ENCODE measurements around the gene ROCK1.

ROCK1 gene

DNA sequence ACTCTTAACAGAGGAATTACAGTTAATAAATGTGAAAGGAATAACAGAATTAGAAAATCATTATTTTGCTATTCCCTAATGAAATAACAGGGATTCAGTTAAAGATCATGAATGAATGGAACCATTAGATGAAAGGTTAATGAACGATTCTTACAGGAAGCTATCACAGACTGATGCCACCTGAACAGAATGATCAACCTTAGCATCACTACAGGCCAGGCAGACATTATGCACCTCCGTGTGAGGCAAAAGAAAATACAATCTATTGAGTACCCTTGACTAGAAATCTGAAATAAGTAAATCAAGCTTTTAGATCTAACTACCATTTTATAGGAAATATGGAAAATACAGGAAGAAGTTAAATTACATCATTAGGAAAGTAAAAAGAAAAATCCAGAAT, 10.4 kb downstream of the ROCK1 start:
- DNase-seq = no peak

DNA sequence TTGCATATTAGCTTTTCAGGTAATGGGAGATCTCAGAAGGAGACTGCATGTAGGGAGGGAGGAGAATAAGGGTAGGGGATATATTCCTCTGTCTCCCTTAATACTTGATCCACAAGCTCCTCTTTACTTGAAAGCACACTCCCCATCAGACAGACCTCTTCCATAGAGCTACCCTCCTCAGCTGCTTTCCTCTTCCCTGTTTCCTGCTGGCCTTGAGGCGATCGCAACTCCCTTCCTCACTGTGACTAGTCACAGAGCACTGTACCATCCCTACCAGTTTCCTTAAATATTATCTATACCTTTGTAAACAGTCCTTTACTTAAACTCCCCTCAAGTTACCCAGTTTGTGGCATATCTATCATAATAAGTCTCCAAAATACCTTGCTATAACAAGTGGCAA, 10.9 kb downstream of the ROCK1 start:
- no peak for DNase-seq

GRCh38 chr18:21100146-21100545, 11.5 kb downstream of the ROCK1 start:
- DNase-seq = no peak

GRCh38 chr18:21099442-21099841, 12.2 kb downstream of the ROCK1 start:
- DNase-seq = no peak

DNA sequence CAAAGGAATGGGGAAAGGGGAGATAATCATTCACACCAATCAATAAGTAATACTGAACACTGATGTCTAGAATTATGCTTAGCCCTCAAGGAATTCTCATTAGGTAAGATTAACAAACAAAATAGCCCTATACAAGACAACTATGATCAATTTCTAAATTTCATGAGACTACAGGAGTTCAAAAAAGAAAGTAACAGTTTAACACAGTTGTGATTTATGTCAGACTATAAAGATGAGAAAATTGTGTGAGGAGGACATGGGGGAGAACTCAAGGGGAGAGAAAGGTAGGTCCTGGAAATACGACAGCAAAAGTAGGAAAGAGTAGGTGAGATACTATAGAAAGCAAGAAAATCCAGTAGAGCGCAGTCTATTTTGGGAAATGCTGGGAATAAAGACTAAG, 14.9 kb downstream of the ROCK1 start:
- no peak for DNase-seq

DNA sequence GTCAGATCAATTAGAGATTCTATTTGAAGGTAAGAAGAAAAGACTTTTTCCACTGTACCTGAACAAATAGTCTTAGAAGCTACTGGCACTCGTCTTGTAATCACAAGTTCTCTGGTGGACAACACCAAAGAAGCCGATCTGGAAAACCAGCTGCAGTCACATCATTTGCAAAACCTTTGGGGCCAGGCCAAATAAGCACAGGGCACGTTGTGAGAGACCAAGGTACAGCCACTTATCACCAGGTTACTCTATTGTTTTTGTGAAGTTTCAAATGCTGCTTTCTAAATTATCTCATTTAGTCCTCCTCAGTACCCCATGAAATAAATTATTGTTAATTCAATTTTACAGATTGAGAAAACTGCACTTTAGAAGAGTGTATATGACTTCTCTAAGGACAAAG, 18.5 kb downstream of the ROCK1 start:
- DNase-seq = no peak

DNA sequence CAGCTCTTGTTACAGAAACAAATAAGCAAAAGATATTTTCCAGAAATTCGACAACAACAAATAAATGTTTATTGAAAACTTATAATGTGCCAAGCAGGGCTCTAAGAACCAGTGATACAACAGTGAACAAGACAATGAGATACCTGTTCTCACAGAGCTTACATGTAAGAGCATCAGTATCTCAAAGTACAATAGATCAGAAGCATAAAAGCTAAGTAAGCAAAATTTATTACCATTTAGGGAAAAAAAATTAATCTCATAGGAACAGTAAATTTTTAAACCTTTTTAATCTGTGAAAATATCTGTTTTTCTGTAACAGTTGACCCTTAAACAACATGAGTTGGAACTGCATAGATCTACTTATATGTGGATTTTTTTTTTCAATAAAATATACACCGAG, 20.9 kb downstream of the ROCK1 start:
- no peak for DNase-seq

DNA sequence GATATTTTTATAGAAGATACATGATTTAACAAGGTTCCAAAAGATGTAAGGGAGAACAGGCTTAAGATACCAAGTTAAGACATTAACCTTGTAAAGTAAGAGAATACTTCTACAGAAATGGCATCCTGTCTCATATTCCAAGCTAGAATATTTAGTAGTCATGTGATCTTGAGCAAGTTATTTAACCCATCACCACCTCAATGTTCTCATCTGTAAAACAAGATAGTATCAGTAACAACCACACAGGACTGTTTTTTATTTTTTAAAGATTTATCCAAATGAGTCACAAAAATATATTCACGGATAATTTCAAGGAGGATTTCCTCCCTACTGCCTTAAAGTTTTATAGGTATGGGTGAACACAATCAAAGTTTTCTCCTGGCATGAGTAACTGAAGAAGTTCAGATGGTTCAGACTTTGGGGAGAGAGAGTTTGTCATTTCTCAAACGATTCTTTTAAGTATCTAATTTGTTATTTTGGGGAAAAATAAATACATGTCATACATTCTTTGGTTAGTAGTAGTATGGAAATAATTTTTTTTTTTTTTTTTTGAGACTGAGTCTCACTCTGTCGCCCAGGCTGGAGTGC, 25.9 kb downstream of the ROCK1 start:
- DNase-seq = no peak

DNA sequence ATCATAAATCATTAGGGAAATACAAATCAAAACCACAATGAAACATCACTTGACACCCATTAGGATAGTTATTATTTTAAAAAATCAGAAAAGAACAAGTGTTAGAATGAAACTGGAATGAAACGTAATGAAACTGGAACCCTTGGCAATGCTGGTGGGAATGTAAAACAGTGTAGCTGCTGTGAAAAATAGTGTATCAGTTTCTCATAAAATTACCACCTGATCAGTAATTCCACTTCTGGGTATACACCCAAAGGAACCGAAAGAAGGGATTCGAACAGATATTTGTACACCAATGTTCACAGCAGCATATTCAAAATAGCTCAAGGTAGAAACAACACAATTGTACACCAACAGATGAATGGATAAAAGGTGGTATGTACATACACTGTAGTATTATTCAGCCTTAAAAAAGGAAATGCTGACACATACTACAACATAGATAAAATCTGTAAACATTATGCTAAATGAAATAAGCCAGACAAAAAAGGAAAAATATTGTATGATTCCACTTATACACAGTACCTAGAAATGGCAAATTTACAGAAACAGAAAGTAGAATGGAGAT, 27.0 kb downstream of the ROCK1 start:
- no peak for DNase-seq

DNA sequence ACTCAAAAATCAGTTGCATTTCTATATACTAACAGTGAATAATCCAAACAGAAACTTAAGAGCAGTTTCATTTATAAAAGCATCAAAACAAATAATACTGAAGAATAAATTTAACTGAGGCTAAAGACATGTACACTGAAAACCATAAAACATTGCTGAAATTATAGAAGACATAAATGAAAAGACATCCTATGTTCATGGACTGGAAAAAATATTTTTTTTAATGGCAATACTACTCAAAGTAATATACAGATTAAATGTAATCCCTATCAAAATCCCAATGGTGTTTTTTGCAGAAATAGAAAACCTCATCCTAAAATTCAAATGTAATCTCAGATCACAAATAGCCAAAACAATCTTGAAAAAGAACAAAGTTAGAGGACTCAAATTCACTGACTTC, 28.6 kb downstream of the ROCK1 start:
- no peak for DNase-seq

GRCh38 chr18:21081426-21081825, 30.2 kb downstream of the ROCK1 start:
- no peak for DNase-seq

- no peak for DNase-seq
Measured at GRCh38 chr18:21080576-21080975, 31.0 kb downstream of the ROCK1 start.

DNA sequence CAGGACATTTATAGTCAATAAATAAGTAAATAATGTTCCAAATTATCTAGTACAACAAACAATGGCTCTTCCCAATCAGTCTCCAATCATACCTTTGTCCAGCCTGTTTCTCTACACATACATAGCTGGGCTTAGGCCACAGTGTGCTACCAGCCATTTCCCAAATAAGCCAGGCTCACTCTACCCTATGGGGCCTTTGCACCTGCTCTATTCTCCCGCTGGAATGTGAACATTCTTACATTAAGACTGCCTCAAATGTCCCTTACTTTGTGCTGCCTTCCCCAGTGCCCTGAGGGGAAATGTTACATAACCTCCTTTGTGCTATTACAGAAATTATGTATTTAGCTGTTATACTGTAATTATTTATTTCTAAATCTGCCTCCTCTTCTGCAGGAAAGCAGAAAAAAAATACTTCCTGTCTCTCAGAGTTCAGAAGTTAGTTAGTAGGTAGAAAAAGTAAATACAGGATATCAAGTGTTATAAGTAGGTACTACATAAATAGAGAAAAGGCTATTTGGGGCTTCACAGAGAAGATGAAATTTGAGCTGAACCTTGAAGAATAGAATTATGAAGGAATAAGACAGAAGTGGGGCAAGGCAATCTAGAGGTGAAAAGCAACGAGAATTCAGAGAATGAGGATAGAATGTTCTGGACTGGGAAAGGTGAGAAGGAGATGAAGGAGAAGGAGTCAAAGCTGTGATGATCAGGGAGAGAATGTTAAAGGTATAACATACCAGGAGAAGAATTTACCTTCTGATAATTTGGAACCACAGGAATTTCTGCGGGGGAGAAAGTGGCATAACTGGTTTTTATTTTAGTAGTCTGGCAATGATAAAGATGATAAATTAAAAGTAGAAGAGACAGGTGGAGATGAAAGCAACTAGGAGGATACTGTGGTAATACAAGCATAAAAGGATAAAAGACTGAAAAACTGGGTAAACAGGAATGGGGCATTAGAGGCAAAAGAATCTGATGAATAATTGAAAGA, 37.0 kb downstream of the ROCK1 start:
- DNase-seq = no peak

DNA sequence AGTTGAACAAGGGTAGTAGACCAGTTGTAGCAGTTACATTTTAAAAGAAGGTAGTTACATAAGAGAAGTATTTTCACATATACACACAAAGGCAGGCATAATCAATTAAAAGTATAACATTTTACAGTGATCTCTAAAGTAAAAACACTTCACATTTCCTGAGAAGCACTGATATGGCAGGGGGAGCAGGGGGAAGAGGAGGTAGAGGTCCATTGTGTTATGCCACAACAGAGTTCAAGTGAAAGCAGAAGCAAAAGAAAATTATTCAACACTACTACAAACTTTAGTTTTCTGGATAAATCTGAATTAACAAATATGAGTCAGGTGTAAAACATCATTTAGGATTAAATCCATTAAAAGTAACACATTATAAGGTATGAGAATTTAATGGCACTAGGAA, 38.4 kb downstream of the ROCK1 start:
- no peak for DNase-seq

- DNase-seq = no peak
Measured at GRCh38 chr18:21071071-21071470, 40.5 kb downstream of the ROCK1 start.

DNA sequence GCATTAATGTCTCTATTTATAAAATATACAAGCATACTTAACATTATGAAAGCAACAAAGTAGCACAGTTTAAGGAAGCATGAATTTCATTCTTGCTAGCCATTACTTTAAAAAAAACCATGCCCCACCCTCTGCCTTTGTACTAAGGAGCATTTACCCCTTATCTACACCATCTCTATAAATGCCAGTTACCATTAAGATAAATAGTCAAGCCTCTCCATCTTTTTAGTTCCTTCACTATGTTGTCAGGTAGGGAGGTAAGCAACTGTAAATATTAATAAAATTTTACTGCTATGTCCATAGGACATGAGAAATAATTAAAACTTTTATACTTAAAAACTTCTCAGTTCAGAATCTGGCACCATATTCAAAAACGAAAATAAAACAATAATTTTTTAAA, 42.1 kb downstream of the ROCK1 start:
- DNase-seq = no peak

DNA sequence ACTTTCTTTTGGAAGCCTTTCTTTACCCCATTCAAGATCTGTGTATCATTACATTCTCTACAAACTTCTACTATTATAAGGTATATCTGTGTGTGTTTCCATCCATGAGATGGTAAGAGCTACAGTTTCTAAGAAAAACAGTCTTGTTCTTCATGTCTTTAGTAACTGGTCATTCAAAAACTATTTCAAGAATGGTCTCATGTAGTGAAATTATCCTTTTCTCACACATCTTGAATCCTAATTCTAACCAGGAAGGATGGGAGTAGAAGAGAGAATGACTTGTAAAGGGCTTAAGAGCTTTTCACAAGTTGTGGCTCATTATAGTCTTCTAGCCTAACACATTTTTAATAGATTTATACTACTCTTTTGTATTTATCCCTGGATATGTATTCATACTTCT, 47.3 kb downstream of the ROCK1 start:
- no peak for DNase-seq

DNA sequence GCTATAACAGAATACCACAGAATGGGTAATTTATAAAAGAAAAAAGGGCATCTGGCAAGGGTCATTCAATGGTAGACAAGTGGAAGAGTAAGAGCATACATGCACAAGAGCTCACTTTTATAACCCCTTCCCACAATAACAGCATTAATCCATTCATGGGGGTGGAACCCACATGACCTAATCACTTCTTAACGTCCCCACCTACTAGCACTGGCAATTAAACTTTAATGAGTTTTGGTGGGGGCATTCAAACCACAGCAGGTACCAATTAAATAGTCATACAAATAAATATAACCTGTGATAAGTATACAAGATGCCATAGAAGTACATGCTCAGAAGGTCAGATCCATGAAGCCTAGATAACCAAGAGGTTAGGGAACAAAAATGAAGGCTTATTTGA, 48.6 kb downstream of the ROCK1 start:
- DNase-seq = no peak

DNA sequence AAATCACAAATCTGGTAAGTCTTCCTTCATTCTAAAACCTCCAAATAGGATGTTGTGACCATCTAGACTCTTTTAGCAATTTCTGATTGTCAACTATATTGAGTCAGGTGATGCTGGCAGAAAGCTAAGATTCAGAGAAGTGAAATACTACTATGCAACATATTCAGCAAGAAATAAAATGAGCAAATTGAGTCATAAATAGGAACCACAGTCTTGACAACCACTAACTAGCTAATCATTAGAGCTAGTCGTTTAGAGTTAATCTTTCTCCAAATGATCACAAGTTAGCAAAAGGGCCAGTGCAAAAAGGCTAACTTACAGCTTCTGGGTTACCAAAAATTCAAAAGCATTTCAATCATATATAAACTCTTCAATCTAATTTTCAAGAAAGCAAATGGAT, 54.5 kb downstream of the ROCK1 start:
- DNase-seq = no peak

DNA sequence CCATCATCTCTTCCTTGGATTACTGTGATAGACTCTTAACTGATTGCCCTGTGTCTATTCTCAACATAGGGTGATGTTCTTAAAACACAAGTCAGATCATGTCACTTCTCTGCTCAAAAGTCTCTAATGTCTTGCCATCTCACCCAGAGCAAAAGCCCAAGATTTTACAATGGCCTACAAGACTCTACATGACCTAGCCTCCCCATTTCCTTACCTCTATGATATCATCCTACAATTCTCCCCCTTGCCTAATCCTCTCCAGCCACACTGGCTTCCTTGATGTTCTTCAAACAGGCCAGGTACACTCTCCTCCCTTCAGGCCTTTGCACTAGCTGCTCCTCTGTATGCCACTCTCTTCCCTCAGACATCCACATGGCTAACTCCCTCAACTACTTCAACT, 55.1 kb downstream of the ROCK1 start:
- DNase-seq = no peak

DNA sequence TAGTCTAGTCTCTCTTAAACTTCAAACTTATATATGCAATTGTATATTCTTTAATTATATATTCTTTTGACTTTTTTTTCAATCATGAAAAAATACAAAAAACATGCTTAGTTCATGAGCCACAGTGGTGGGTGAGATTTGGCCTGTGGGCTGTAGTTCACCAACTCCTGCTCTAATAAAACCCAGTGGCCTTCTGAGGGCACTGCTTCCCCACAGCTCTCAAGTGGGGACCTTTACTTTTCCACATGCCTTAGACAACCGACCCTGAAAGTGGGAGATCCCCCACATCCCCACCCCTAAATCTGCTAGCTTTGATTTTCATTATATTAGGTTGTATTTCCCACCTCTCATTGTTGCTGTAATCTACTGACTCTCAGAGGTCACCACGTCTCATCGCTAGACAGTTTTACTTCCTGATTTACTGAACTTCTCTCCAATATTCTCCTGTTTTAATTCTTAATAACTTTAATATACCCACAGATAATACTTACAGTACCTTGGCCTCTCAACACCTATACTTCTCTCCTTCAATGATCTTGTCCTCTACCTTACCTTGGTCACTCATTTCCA, 57.3 kb downstream of the ROCK1 start:
- DNase-seq = no peak

GRCh38 chr18:21053127-21053526, 58.5 kb downstream of the ROCK1 start:
- DNase-seq = no peak

- DNase-seq = no peak
Measured at GRCh38 chr18:21052385-21052784, 59.2 kb downstream of the ROCK1 start.

- DNase-seq = no peak
Measured at GRCh38 chr18:21051620-21052019, 60.0 kb downstream of the ROCK1 start.

All from NCI-H1694 (cell line).